ENCODE results near the gene PTGS1.
"Not testable (repeated sequence)": the region's sequence is repeated elsewhere in the genome, so short reads cannot be mapped to it uniquely, and the experiment has no call there.

Gene PTGS1

GRCh38 chr9:122355336-122355875 is 15.4 kb upstream of the PTGS1 start:
- no peak for TF ChIP-seq CTCF (IDR thresholded peaks at IDR 0.05; ENCODE audit: extremely low read depth, missing control alignments)
- no peak for DNase-seq (ENCODE audit: low spot score)

GRCh38 chr9:122356627-122357026 is 14.2 kb upstream of the PTGS1 start:
- no peak for TF ChIP-seq CTCF (IDR thresholded peaks at IDR 0.05; ENCODE audit: extremely low read depth, missing control alignments)
- DNase-seq (ENCODE audit: low spot score), result no peak

GRCh38 chr9:122360891-122361290 is 9.9 kb upstream of the PTGS1 start:
- no peak for DNase-seq (ENCODE audit: low spot score)
- TF ChIP-seq CTCF (IDR thresholded peaks at IDR 0.05; ENCODE audit: extremely low read depth, missing control alignments), result no peak

- DNase-seq (ENCODE audit: low spot score), result not testable (repeated sequence)
Observed at GRCh38 chr9:122363131-122363530, 7.7 kb upstream of the PTGS1 start.

- no peak for DNase-seq (ENCODE audit: low spot score)
- TF ChIP-seq CTCF (IDR thresholded peaks at IDR 0.05; ENCODE audit: extremely low read depth, missing control alignments), result no peak
Observed at GRCh38 chr9:122364117-122364782, 6.6 kb upstream of the PTGS1 start.

- no peak for DNase-seq (ENCODE audit: low spot score)
- no peak for TF ChIP-seq CTCF (IDR thresholded peaks at IDR 0.05; ENCODE audit: extremely low read depth, missing control alignments)
Observed at GRCh38 chr9:122364783-122365150, 6.1 kb upstream of the PTGS1 start.

GRCh38 chr9:122366074-122366660 is 4.7 kb upstream of the PTGS1 start:
- no peak for DNase-seq (ENCODE audit: low spot score)
- TF ChIP-seq CTCF (IDR thresholded peaks at IDR 0.05; ENCODE audit: extremely low read depth, missing control alignments), result no peak

- DNase-seq (ENCODE audit: low spot score), result no peak
- TF ChIP-seq CTCF (IDR thresholded peaks at IDR 0.05; ENCODE audit: extremely low read depth, missing control alignments), result no peak
Observed at GRCh38 chr9:122367065-122367464, 3.8 kb upstream of the PTGS1 start.

Data from GM20000 (cell line).